Endothelial cell (in vitro differentiated cells): ENCODE measurements around the gene TSPAN9. TPM values are rescaled to one million over a fixed set of nuclear protein-coding genes. Genes with fewer than 3 reads are reported as not detected.

Source experiments
- DNase-seq: peaks from one replicate; pipeline ENCODE4 v3.0.0; 2021; ENCODE audit warnings: low spot score
- H3K27ac Mint-ChIP-seq: one replicate; pipeline ENCODE4 v1.8.0; 2021; ENCODE audit warnings: mixed read lengths, inconsistent platforms; ENCODE audit not compliant: unreplicated experiment
- H3K27me3 Mint-ChIP-seq: one replicate; pipeline ENCODE4 v1.8.0; 2021; ENCODE audit warnings: mild to moderate bottlenecking, moderate library complexity, mixed read lengths, inconsistent platforms; ENCODE audit not compliant: unreplicated experiment
- H3K36me3 Mint-ChIP-seq: one replicate; pipeline ENCODE4 v1.8.0; 2021; ENCODE audit warnings: mild to moderate bottlenecking, low read depth, mixed read lengths, inconsistent platforms; ENCODE audit not compliant: unreplicated experiment
- H3K4me1 Mint-ChIP-seq: one replicate; pipeline ENCODE4 v1.8.0; 2021; ENCODE audit warnings: mild to moderate bottlenecking, mixed read lengths, inconsistent platforms; ENCODE audit not compliant: unreplicated experiment
- H3K4me3 Mint-ChIP-seq: one replicate; pipeline ENCODE4 v1.8.0; 2021; ENCODE audit warnings: mild to moderate bottlenecking, mixed read lengths, inconsistent platforms; ENCODE audit not compliant: unreplicated experiment
- H3K9me3 Mint-ChIP-seq: one replicate; pipeline ENCODE4 v1.8.0; 2021; ENCODE audit warnings: mixed read lengths, inconsistent platforms; ENCODE audit not compliant: unreplicated experiment
- total RNA-seq: library from RNA; stranded (reverse); fragmentation: NEBNext Ultra II Directional; extraction: Animal tissue kit (Norgen Biotek cat#: 25700); gene quantifications from one replicate; pipeline ENCODE4 v1.2.1, GENCODE V29; 2021; ENCODE audit not compliant: unreplicated experiment
- TF ChIP-seq, protein P1 (sequence below): fragments of 200-600 bp; sonication (generic); IDR thresholded peaks from one replicate; pipeline ENCODE4 v1.5.0; 2021; ENCODE audit warnings: antibody characterized with exemption; ENCODE audit not compliant: unreplicated experiment

The TSPAN9 gene
- total RNA-seq, 1 donor from 2014 or later = 116 TPM

DNA sequence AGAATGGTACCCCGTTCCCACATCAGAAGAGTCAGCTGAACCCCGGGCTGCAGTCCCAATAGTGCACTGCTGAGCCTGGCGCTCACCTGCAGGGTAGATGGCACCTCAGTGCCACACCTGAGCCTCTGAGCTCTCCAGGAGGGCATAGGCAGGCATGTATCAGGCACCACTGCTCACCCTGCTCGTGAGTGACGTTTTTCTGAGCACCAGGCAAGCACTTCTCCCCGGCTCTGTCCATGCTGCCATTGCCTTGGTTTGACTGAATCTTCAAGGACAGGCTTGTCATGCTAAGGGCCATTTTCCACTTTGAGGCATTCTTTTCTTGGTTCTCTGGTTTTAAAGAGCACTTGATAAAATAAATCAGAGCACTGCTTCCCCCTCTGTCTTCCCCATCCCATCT lies 252.2 kb downstream of the TSPAN9 start:
- no peak overlapping the region for H3K4me3 Mint-ChIP-seq
- TF ChIP-seq, protein P1, sequence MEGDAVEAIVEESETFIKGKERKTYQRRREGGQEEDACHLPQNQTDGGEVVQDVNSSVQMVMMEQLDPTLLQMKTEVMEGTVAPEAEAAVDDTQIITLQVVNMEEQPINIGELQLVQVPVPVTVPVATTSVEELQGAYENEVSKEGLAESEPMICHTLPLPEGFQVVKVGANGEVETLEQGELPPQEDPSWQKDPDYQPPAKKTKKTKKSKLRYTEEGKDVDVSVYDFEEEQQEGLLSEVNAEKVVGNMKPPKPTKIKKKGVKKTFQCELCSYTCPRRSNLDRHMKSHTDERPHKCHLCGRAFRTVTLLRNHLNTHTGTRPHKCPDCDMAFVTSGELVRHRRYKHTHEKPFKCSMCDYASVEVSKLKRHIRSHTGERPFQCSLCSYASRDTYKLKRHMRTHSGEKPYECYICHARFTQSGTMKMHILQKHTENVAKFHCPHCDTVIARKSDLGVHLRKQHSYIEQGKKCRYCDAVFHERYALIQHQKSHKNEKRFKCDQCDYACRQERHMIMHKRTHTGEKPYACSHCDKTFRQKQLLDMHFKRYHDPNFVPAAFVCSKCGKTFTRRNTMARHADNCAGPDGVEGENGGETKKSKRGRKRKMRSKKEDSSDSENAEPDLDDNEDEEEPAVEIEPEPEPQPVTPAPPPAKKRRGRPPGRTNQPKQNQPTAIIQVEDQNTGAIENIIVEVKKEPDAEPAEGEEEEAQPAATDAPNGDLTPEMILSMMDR = no peak
- no peaks in the 10 kb centered on the region for H3K27me3 Mint-ChIP-seq
- no peaks in the 10 kb centered on the region for H3K9me3 Mint-ChIP-seq
- no peak overlapping the region for H3K27ac Mint-ChIP-seq
- H3K4me1 Mint-ChIP-seq = no peaks in the 10 kb centered on the region
- no peaks in the 10 kb centered on the region for H3K36me3 Mint-ChIP-seq
- DNase-seq = no peak

DNA sequence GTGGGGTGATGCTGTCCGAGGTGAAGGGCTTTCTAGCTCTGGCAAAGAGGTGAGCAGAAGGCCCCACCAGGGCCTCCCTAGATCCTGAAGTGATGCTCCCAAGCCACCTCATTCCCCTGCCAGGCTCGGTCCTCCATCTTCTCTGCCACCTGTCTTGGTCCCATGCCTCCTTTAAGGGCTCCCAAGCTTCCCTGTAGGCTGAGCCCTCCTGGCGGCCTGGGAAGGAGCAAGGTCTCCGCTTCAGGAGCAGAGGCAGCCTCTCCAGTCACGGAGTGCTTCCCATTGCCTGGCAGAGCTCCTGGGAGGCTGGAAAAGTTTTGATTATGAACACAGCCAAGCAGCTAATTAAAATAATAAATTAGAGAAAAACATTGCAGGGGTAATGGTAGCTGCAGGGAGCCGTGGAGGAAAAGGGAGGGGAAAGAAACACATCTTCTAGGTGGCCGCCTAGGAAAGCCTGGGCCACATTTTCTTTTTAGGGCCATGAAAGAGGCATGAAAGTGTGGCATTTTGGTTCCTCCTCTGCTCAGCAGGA lies 253.9 kb downstream of the TSPAN9 start:
- no peaks in the 10 kb centered on the region for H3K27me3 Mint-ChIP-seq
- no peak overlapping the region for H3K27ac Mint-ChIP-seq
- no peak overlapping the region for H3K4me3 Mint-ChIP-seq
- no peaks in the 10 kb centered on the region for H3K36me3 Mint-ChIP-seq
- no peaks in the 10 kb centered on the region for H3K9me3 Mint-ChIP-seq
- TF ChIP-seq, protein P1 = no peak
- no peaks in the 10 kb centered on the region for H3K4me1 Mint-ChIP-seq
- DNase-seq = no peak

DNA sequence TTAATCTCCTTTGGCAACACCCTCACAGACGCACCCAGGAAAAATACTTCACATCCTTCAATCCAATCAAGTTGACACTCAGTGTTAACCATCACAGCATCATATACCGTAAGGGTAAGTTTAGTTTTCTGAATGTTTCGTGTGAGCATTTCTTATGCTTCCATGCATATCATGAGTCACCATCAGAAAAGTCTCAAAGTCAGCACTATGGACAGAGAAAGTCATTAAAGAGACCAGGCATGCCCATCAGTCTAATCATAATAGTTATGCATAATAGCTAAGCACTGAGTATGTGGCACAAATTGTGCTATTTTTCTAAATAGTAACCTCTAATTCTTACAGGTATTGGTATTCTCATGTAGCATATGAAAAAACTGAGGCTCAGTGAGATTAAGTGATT lies 255.0 kb downstream of the TSPAN9 start:
- H3K27me3 Mint-ChIP-seq = no peaks in the 10 kb centered on the region
- no peak overlapping the region for H3K4me3 Mint-ChIP-seq
- no peaks in the 10 kb centered on the region for H3K4me1 Mint-ChIP-seq
- TF ChIP-seq, protein P1 = no peak
- DNase-seq = no peak
- H3K9me3 Mint-ChIP-seq = no peaks in the 10 kb centered on the region
- H3K36me3 Mint-ChIP-seq = no peaks in the 10 kb centered on the region
- no peak overlapping the region for H3K27ac Mint-ChIP-seq

DNA sequence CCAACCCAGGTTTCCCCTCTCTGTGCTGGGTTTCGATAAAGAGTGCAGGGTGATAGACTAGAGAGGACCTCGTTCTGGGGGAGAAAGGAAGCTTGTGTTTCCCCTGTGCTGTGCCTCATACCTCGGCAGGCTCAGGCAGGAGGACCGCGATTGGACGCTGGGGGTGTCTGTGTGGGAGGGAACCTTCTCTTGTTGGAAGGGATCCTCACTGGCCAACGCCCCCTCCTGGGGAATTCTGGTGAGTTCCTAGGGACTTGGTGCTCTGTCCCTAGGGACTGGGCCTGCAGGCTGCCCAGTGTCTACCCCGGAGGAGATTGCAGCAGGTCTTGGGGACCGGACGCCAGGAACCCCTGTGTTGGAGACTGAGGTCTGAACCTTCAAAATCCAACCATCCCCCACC lies 256.4 kb downstream of the TSPAN9 start:
- peak; percentile 47 for DNase-seq
- H3K4me1 Mint-ChIP-seq = no peaks in the 10 kb centered on the region
- H3K27me3 Mint-ChIP-seq = peaks cover 4% of the 10 kb centered on the region
- no peaks in the 10 kb centered on the region for H3K9me3 Mint-ChIP-seq
- H3K27ac Mint-ChIP-seq = no peak overlapping the region
- TF ChIP-seq, protein P1 = no peak
- no peak overlapping the region for H3K4me3 Mint-ChIP-seq
- H3K36me3 Mint-ChIP-seq = no peaks in the 10 kb centered on the region

DNA sequence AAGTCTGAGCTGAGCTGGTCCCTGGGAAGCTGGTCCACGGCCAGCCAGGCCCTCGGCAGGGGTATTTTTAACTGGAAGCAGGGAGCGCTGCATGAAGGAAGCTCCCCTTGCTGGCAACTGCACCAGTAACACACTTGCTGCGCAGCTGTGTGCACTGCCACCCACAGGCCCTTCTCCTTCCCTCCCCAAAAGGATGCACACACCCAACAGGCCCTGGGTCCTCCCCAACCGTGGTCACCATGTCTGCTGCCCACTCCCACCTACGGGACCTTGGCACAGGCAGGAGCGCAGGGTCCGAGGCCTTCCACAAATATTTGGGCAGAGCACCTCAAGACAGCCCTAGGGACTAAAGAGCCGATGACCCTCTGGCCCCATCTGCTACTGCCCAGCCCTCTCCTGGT lies 256.8 kb downstream of the TSPAN9 start:
- TF ChIP-seq, protein P1 = no peak
- no peak overlapping the region for H3K4me3 Mint-ChIP-seq
- H3K27ac Mint-ChIP-seq = no peak overlapping the region

More for the DNA sequence above, 256.8 kb downstream of the TSPAN9 start:
- no peak for DNase-seq
- H3K9me3 Mint-ChIP-seq = no peaks in the 10 kb centered on the region
- no peaks in the 10 kb centered on the region for H3K4me1 Mint-ChIP-seq
- H3K27me3 Mint-ChIP-seq = peaks cover 4% of the 10 kb centered on the region
- H3K36me3 Mint-ChIP-seq = no peaks in the 10 kb centered on the region
